COR-L47 (cell line): ENCODE results near the gene SPSB4.
A peak's percentile ranks its signal among the peaks of the same experiment; 100 is the strongest.
"Not testable (repeated sequence)": the region's sequence is repeated elsewhere in the genome, so short reads cannot be mapped to it uniquely, and the experiment has no call there.

Experiments
- DNase-seq: peaks from one replicate; lab custom pipeline; 2025; lab: John Stamatoyannopoulos, UW

SPSB4 gene

GRCh38 chr3:141095546-141095937 lies 44.4 kb downstream of the SPSB4 start:
- no peak for DNase-seq

- no peak for DNase-seq
These were observed 45.0 kb downstream of the SPSB4 start for GRCh38 chr3:141096164-141096563.

- no peak for DNase-seq
These were observed 45.8 kb downstream of the SPSB4 start for GRCh38 chr3:141096981-141097380.

- DNase-seq, result no peak
These were observed 49.0 kb downstream of the SPSB4 start for GRCh38 chr3:141100112-141100511.

GRCh38 chr3:141100531-141101320 lies 49.6 kb downstream of the SPSB4 start:
- no peak for DNase-seq

- DNase-seq, result no peak
These were observed 51.2 kb downstream of the SPSB4 start for GRCh38 chr3:141102372-141102771.

- DNase-seq, result no peak
These were observed 51.9 kb downstream of the SPSB4 start for GRCh38 chr3:141103067-141103466.

- DNase-seq, result no peak
These were observed 52.4 kb downstream of the SPSB4 start for GRCh38 chr3:141103503-141103902.

- no peak for DNase-seq
These were observed 53.1 kb downstream of the SPSB4 start for GRCh38 chr3:141104151-141104821.

GRCh38 chr3:141105828-141106628 lies 54.9 kb downstream of the SPSB4 start:
- DNase-seq, result peak; percentile 93

- DNase-seq, result no peak
These were observed 55.7 kb downstream of the SPSB4 start for GRCh38 chr3:141106842-141107241.

- no peak for DNase-seq
These were observed 56.9 kb downstream of the SPSB4 start for GRCh38 chr3:141108039-141108438.

GRCh38 chr3:141109751-141110150 lies 58.6 kb downstream of the SPSB4 start:
- no peak for DNase-seq

- no peak for DNase-seq
These were observed 59.2 kb downstream of the SPSB4 start for GRCh38 chr3:141110322-141110721.

GRCh38 chr3:141111364-141112155 lies 60.4 kb downstream of the SPSB4 start:
- DNase-seq, result no peak

- no peak for DNase-seq
These were observed 61.6 kb downstream of the SPSB4 start for GRCh38 chr3:141112686-141113297.

- DNase-seq, result not testable (repeated sequence)
These were observed 62.5 kb downstream of the SPSB4 start for GRCh38 chr3:141113680-141114079.

GRCh38 chr3:141114179-141114745 lies 63.1 kb downstream of the SPSB4 start:
- DNase-seq, result no peak

GRCh38 chr3:141114816-141115460 lies 63.8 kb downstream of the SPSB4 start:
- no peak for DNase-seq

- no peak for DNase-seq
These were observed 64.8 kb downstream of the SPSB4 start for GRCh38 chr3:141115789-141116541.
